Type B pancreatic cell (in vitro differentiated cells): ENCODE data around the gene MAFF. TPM values are rescaled to one million over a fixed set of nuclear protein-coding genes. Genes with fewer than 3 reads are reported as not detected.
A peak's percentile ranks its signal among the peaks of the same experiment; 100 is the strongest.

Experiments used
- DNase-seq: peaks from one replicate; pipeline ENCODE4 v3.0.0; 2021; ENCODE audit warnings: mixed read lengths; ENCODE audit not compliant: unreplicated experiment; ENCODE audit errors: extremely low spot score
- H3K27ac Mint-ChIP-seq: 2 replicates; pipeline ENCODE4 v1.8.0; 2021; ENCODE audit warnings: mild to moderate bottlenecking, mixed read lengths
- H3K27me3 Mint-ChIP-seq: 2 replicates; pipeline ENCODE4 v1.8.0; 2021; ENCODE audit warnings: mixed read lengths
- H3K36me3 Mint-ChIP-seq: 2 replicates; pipeline ENCODE4 v1.8.0; 2021; ENCODE audit warnings: mixed read lengths
- H3K4me1 Mint-ChIP-seq: one replicate; pipeline ENCODE4 v1.8.0; 2021; ENCODE audit warnings: mixed read lengths; ENCODE audit not compliant: unreplicated experiment
- H3K4me3 Mint-ChIP-seq: 2 replicates; pipeline ENCODE4 v1.8.0; 2021; ENCODE audit warnings: mild to moderate bottlenecking, mixed read lengths
- H3K9me3 Mint-ChIP-seq: 2 replicates; pipeline ENCODE4 v1.8.0; 2021; ENCODE audit warnings: mixed read lengths
- CTCF ChIP-seq: fragments of 200-600 bp; sonication (generic); conservative IDR thresholded peaks from 2 replicates; pipeline ENCODE4 v1.5.0; 2021; ENCODE audit warnings: antibody characterized with exemption, mild to moderate bottlenecking
- total RNA-seq: library from RNA; stranded (reverse); gene quantifications from 2 replicates; pipeline ENCODE4 v1.2.1, GENCODE V29; 2021; ENCODE audit warnings: low replicate concordance

The MAFF gene
- total RNA-seq, 1 donor from 2014 or later: 14.6 TPM

- Mint-ChIP-seq H3K27ac (peak overlapping the region; percentile 92), H3K4me1 (peaks cover 37% of the 10 kb centered on the region), H3K27me3 (peaks cover 10% of the 10 kb centered on the region), H3K36me3 (peaks cover 25% of the 10 kb centered on the region), H3K4me3 (peak overlapping the region; percentile 69), H3K9me3 (no peaks in the 10 kb centered on the region)
- no peak for TF ChIP-seq CTCF
- DNase-seq: no peak
Observed at GRCh38 chr22:38215156-38216038, 13.6 kb downstream of the MAFF start.

- peaks cover 28% of the 10 kb centered on the region for H3K4me1 Mint-ChIP-seq
- no peaks in the 10 kb centered on the region for H3K9me3 Mint-ChIP-seq
- no peaks in the 10 kb centered on the region for H3K27me3 Mint-ChIP-seq
- peak overlapping the region; percentile 52 for H3K4me3 Mint-ChIP-seq
- peaks cover 14% of the 10 kb centered on the region for H3K36me3 Mint-ChIP-seq
- no peak for DNase-seq
- peak overlapping the region; percentile 97 for H3K27ac Mint-ChIP-seq
- TF ChIP-seq CTCF: no peak
Observed at GRCh38 chr22:38218661-38219622, 17.1 kb downstream of the MAFF start.

GRCh38 chr22:38219632-38220031, 17.8 kb downstream of the MAFF start:
- peaks cover 14% of the 10 kb centered on the region for H3K36me3 Mint-ChIP-seq

GRCh38 chr22:38220163-38220562, 18.4 kb downstream of the MAFF start:
- H3K27ac Mint-ChIP-seq: peak overlapping the region; percentile 97
- no peak for DNase-seq
- H3K9me3 Mint-ChIP-seq: no peaks in the 10 kb centered on the region
- peaks cover 10% of the 10 kb centered on the region for H3K36me3 Mint-ChIP-seq
- no peak for TF ChIP-seq CTCF
- no peak overlapping the region for H3K4me3 Mint-ChIP-seq
- peaks cover 24% of the 10 kb centered on the region for H3K4me1 Mint-ChIP-seq
- H3K27me3 Mint-ChIP-seq: no peaks in the 10 kb centered on the region

More at GRCh38 chr22:38219632-38220031, 17.8 kb downstream of the MAFF start:
- peaks cover 28% of the 10 kb centered on the region for H3K4me1 Mint-ChIP-seq
- TF ChIP-seq CTCF: no peak
- no peak for DNase-seq
- peak overlapping the region; percentile 97 for H3K27ac Mint-ChIP-seq
- H3K9me3 Mint-ChIP-seq: no peaks in the 10 kb centered on the region
- H3K27me3 Mint-ChIP-seq: no peaks in the 10 kb centered on the region
- H3K4me3 Mint-ChIP-seq: peak overlapping the region; percentile 29

GRCh38 chr22:38220653-38221386, 19.0 kb downstream of the MAFF start:
- H3K4me3 Mint-ChIP-seq: no peak overlapping the region
- peaks cover 7% of the 10 kb centered on the region for H3K36me3 Mint-ChIP-seq
- DNase-seq: no peak
- peak overlapping the region; percentile 97 for H3K27ac Mint-ChIP-seq
- H3K4me1 Mint-ChIP-seq: peaks cover 18% of the 10 kb centered on the region
- no peak for TF ChIP-seq CTCF
- no peaks in the 10 kb centered on the region for H3K27me3 Mint-ChIP-seq
- no peaks in the 10 kb centered on the region for H3K9me3 Mint-ChIP-seq
